Measurements from ENCODE around the gene PASK. TPM values are rescaled to one million over a fixed set of nuclear protein-coding genes. Genes with fewer than 3 reads are reported as not detected.

The PASK gene
- total RNA-seq, 6 donors from 2014 or later, result 4.3 to 18.9 (median 13.8) TPM

DNA sequence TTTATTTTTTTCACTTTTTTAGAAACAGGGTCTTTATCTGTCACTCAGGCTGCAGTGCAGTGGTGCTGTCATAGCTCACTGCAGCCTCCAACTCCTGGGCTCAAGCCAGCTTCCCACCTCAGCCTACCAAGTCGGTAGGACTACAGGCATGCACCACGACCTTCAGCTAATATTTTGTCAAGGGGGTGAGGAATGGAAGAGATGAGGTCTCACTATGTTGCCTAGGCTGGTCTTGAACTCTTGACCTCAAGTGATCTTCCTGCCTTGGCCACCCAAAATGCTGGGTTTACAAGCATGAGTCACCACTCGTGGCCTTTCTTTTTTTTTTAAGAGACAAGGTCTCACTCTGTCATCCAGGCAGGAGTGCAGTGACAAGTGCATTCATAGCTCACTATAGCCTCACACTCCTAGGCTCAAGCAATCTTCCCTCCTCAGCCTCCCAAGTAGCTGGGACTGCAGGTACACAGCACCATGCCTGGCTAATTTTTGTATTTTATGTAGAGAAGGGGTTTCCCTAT is 14.4 kb upstream of the PASK start:
- no peak for ATAC-seq (ENCODE audit: low FRiP score in 2 of 2)
- Histone ChIP-seq H3K27ac (no peak overlapping the region), H3K4me3 (no peak overlapping the region), H3K9me3 (no peaks in the 10 kb centered on the region), H3K36me3 (peaks cover 25 to 81% (median 74%) of the 10 kb centered on the region in 4 donors), H3K27me3 (no peaks in the 10 kb centered on the region), H3K4me1 (peaks cover 7 to 14% (median 10%) of the 10 kb centered on the region in 4 donors)
- no peak for DNase-seq
- WGBS, 2 donors, result 78 to 81% methylated on average over 3 of the region's 3 CpGs
- no peak for TF ChIP-seq EP300 (IDR thresholded peaks at IDR 0.05)
- TF ChIP-seq POLR2A (IDR thresholded peaks at IDR 0.05), result no peak
- TF ChIP-seq, protein P1, sequence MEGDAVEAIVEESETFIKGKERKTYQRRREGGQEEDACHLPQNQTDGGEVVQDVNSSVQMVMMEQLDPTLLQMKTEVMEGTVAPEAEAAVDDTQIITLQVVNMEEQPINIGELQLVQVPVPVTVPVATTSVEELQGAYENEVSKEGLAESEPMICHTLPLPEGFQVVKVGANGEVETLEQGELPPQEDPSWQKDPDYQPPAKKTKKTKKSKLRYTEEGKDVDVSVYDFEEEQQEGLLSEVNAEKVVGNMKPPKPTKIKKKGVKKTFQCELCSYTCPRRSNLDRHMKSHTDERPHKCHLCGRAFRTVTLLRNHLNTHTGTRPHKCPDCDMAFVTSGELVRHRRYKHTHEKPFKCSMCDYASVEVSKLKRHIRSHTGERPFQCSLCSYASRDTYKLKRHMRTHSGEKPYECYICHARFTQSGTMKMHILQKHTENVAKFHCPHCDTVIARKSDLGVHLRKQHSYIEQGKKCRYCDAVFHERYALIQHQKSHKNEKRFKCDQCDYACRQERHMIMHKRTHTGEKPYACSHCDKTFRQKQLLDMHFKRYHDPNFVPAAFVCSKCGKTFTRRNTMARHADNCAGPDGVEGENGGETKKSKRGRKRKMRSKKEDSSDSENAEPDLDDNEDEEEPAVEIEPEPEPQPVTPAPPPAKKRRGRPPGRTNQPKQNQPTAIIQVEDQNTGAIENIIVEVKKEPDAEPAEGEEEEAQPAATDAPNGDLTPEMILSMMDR (IDR thresholded peaks at IDR 0.05), result no peak
- no peak for TF ChIP-seq POLR2AphosphoS5 (IDR thresholded peaks at IDR 0.05)

DNA sequence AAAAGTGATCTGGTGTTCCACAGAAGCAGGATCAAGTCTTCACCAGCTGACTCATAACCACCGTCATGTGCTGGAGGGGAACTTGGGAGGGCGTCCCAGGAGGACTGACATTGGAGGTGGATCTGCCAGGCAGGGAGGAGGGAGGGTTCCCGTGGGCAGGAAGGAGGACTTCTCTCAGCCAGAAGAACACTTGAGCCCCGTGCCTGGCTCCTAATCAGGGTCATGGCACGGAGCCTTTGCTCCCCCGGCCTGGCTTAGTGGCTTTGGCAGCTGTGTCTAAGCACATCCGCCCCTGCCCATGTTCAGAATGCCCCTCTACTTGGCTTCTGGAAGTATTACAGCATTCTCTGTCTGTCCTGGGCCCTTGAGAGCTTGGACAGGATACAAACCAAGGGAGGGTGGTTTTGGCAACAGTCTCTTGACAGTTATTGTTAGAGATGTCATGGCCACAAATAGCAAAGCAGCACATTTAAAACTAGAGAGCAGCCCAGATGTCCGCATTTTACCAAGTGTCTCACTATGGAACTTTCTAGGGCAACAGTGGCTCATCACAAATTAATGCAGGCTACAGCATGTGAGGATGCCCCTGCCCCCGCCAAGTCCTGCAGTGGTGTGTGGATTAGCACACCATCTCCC is 12.5 kb upstream of the PASK start:
- WGBS, 2 donors, result 45 to 58% methylated on average over 6 to 9 of the region's 9 CpGs
- Histone ChIP-seq H3K9me3 (no peaks in the 10 kb centered on the region), H3K27me3 (no peaks in the 10 kb centered on the region), H3K36me3 (peaks cover 28 to 79% (median 66%) of the 10 kb centered on the region in 4 donors), H3K4me1 (peaks cover 7 to 15% (median 11%) of the 10 kb centered on the region in 4 donors), H3K4me3 (no peak overlapping the region), H3K27ac (peak overlapping the region in 3 of 4 donors; percentile 36 to 70 (median 68))
- DNase-seq, result peak in 1 of 2 donors; percentile 54
- peak; percentile 28 to 58 for TF ChIP-seq POLR2AphosphoS5 (IDR thresholded peaks at IDR 0.05)
- no peak for TF ChIP-seq EP300 (IDR thresholded peaks at IDR 0.05)
- peak; percentile 72 to 78 for ATAC-seq (ENCODE audit: low FRiP score in 2 of 2)

DNA sequence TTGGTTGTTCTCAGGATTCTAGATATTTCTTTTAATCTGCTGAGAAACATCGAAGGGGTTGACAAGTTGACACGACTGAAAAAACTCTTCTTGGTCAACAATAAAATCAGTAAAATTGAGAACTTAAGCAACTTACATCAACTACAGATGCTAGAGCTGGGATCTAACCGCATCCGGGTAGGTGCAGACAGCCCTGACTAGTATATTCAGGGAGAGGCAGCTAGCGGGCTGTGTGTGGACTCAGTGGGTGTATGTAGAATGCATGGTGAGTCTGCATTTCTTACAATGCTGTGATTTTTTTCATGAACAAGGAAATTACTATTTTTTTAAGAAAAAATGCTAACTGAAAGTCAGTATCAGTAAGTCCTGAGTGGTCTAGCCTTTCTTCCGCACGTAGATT is 11.0 kb upstream of the PASK start:
- TF ChIP-seq EP300 (IDR thresholded peaks at IDR 0.05) (no peak), POLR2AphosphoS5 (IDR thresholded peaks at IDR 0.05) (no peak), POLR2A (IDR thresholded peaks at IDR 0.05) (no peak)
- TF ChIP-seq, protein P1 (IDR thresholded peaks at IDR 0.05), result no peak
- no peak for DNase-seq
- Histone ChIP-seq H3K4me1 (peaks cover 7 to 15% (median 11%) of the 10 kb centered on the region in 4 donors), H3K36me3 (peaks cover 20 to 67% (median 53%) of the 10 kb centered on the region in 4 donors), H3K9me3 (no peaks in the 10 kb centered on the region), H3K27ac (no peak overlapping the region), H3K27me3 (no peaks in the 10 kb centered on the region), H3K4me3 (no peak overlapping the region)
- 96% methylated on average over 7 of the region's 7 CpGs for WGBS, 2 donors
- ATAC-seq (ENCODE audit: low FRiP score in 2 of 2), result no peak

DNA sequence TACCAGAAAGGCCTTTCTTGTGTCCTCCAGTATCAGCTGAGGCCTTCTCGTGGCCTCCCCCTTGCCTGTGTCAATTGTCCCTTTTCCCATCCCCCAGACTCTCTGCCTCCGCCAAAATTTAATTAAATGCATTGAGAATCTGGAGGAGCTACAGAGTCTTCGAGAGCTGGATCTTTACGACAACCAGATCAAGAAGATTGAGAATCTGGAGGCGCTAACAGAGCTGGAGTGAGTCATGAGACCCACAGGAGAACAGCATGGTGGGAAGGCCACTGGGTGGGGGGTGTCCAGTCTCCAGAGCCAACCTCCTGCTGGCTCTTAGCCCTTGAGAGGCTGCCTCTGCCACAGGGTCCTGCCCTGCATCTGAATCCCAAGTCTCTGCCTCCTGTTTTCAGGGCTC is 9.8 kb upstream of the PASK start:
- Histone ChIP-seq H3K9me3 (no peaks in the 10 kb centered on the region), H3K27me3 (no peaks in the 10 kb centered on the region), H3K36me3 (peaks cover 16 to 60% (median 47%) of the 10 kb centered on the region in 4 donors), H3K4me3 (no peak overlapping the region), H3K4me1 (peaks cover 7 to 15% (median 11%) of the 10 kb centered on the region in 4 donors), H3K27ac (no peak overlapping the region)
- ATAC-seq (ENCODE audit: low FRiP score in 2 of 2) (no peak), DNase-seq (no peak)
- TF ChIP-seq EP300 (IDR thresholded peaks at IDR 0.05) (no peak), POLR2AphosphoS5 (IDR thresholded peaks at IDR 0.05) (no peak), POLR2A (IDR thresholded peaks at IDR 0.05) (no peak)
- TF ChIP-seq, protein P1 (IDR thresholded peaks at IDR 0.05), result no peak
- 95 to 96% methylated on average over 5 of the region's 5 CpGs for WGBS, 2 donors

DNA sequence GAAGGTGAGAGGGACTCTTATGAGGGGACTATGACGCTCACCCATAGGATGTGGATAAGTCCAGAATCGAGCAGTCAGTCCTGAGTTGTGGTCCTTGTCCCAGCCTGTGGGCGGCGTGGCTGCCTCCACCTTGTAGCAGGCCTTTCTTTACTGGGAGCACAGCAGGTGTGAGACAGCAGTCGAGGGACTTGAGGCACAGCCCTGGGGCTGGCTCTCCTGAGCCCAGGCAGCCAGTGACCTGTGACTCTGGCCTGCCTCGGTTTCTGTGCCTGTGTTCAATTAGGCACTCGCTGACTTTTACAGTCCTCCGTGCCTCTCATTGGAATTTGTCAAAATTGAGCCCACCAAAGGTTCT is 9.3 kb upstream of the PASK start:
- 92 to 96% methylated on average over 4 to 8 of the region's 8 CpGs for WGBS, 2 donors
- ATAC-seq (ENCODE audit: low FRiP score in 2 of 2) (no peak), DNase-seq (no peak)
- H3K27me3 ChIP-seq, result no peaks in the 10 kb centered on the region
- peaks cover 7 to 15% (median 11%) of the 10 kb centered on the region in 4 donors for H3K4me1 ChIP-seq
- TF ChIP-seq, protein P1 (IDR thresholded peaks at IDR 0.05), result no peak
- TF ChIP-seq POLR2AphosphoS5 (IDR thresholded peaks at IDR 0.05) (no peak), POLR2A (IDR thresholded peaks at IDR 0.05) (no peak), EP300 (IDR thresholded peaks at IDR 0.05) (no peak)
- no peak overlapping the region for H3K4me3 ChIP-seq
- H3K9me3 ChIP-seq, result no peaks in the 10 kb centered on the region
- peaks cover 15 to 56% (median 42%) of the 10 kb centered on the region in 4 donors for H3K36me3 ChIP-seq
- H3K27ac ChIP-seq, result no peak overlapping the region
